Measurements from ENCODE around the gene RTL10.

DNA sequence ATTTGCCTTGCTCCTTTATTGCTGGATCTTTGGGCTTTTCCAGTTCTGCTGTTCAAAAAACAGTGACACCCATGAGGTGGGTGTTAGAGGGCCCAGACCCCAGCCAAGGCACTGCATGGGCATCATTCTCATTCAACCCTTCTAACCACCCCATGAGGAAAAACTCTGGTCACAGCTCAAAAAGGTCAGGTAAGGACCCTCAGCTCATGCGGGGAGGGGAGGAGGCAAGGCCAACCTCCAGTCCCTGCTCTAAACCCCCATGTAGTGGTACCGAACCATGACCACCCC is 7.4 kb downstream of the RTL10 start:
- TF ChIP-seq TAF1 (IDR thresholded peaks at IDR 0.05; ENCODE audit: borderline replicate concordance, low read depth, low read length), result no peak
- no peak for TF ChIP-seq RAD21 (IDR thresholded peaks at IDR 0.05; ENCODE audit: low read length)
- TF ChIP-seq, protein P1, sequence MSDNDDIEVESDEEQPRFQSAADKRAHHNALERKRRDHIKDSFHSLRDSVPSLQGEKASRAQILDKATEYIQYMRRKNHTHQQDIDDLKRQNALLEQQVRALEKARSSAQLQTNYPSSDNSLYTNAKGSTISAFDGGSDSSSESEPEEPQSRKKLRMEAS (IDR thresholded peaks at IDR 0.05; ENCODE audit: low read depth), result no peak
- no peak for TF ChIP-seq JUND (IDR thresholded peaks at IDR 0.05)
